ENCODE results near the gene CSDE1. TPM values are rescaled to one million over a fixed set of nuclear protein-coding genes. Genes with fewer than 3 reads are reported as not detected.

The CSDE1 gene
- total and polyA plus RNA-seq, 4 donors, result 135 to 591 (median 294) TPM

GRCh38 chr1:114671011-114671938 is 86.5 kb downstream of the CSDE1 start:
- H3K4me1 ChIP-seq (ENCODE audit: control insufficient read depth in 5 of 5, insufficient read depth in 5 of 5, low read length in 5 of 5), result peaks cover 0 to 4% (median 0%) of the 10 kb centered on the region in 5 donors
- TF ChIP-seq CTCF (IDR thresholded peaks at IDR 0.05; ENCODE audit: control extremely low read depth, extremely low read depth), result no peak
- no peak for ATAC-seq (ENCODE audit: insufficient read depth, low FRiP score)
- H3K9ac ChIP-seq (ENCODE audit: insufficient read depth in 1 of 2, low read length in 2 of 2), result no peak overlapping the region
- H3K9me3 ChIP-seq (ENCODE audit: control insufficient read depth in 4 of 4, insufficient read depth in 3 of 4, low read length in 3 of 4), result no peaks in the 10 kb centered on the region
- H3K4me3 ChIP-seq, result no peak overlapping the region
- no peaks in the 10 kb centered on the region for H3K36me3 ChIP-seq (ENCODE audit: control insufficient read depth in 4 of 4, insufficient read depth in 4 of 4, low read length in 4 of 4)
- peak overlapping the region in 1 of 2 donors; percentile 20 for H3K27ac ChIP-seq (ENCODE audit: low read depth in 1 of 2, low read length in 1 of 2)
- WGBS, 2 donors, result 63 to 66% methylated on average over 9 of the region's 9 CpGs
- peak in 2 of 3 donors; percentile 25 to 26 for DNase-seq
- no peaks in the 10 kb centered on the region for H3K27me3 ChIP-seq (ENCODE audit: control insufficient read depth in 3 of 3, insufficient read depth in 3 of 3, low read length in 2 of 3)

- ATAC-seq (ENCODE audit: insufficient read depth, low FRiP score), result peak; percentile 98
- peak overlapping the region; percentile 67 to 93 for H3K27ac ChIP-seq (ENCODE audit: low read depth in 1 of 2, low read length in 1 of 2)
Measured at GRCh38 chr1:114670083-114671010, 87.4 kb downstream of the CSDE1 start.

GRCh38 chr1:114669562-114670082 is 88.2 kb downstream of the CSDE1 start, which contains the start of gene DENND2C:
Gene DENND2C (minus strand): TSS chr1:114670049. CDS start chr1:114625984, 44,065 bp downstream.
- Histone ChIP-seq H3K27ac (ENCODE audit: low read depth in 1 of 2, low read length in 1 of 2) (peak within 1 kb of the TSS; percentile 73 to 93), H3K27me3 (ENCODE audit: control insufficient read depth in 3 of 3, insufficient read depth in 3 of 3, low read length in 2 of 3) (no peaks in the 10 kb centered on the region), H3K9ac (ENCODE audit: insufficient read depth in 1 of 2, low read length in 2 of 2) (peak within 1 kb of the TSS in 1 of 2 donors; percentile 84), H3K9me3 (ENCODE audit: control insufficient read depth in 4 of 4, insufficient read depth in 3 of 4, low read length in 3 of 4) (no peaks in the 10 kb centered on the region), H3K36me3 (ENCODE audit: control insufficient read depth in 4 of 4, insufficient read depth in 4 of 4, low read length in 4 of 4) (no peaks in the 10 kb centered on the region), H3K4me1 (ENCODE audit: control insufficient read depth in 5 of 5, insufficient read depth in 5 of 5, low read length in 5 of 5) (peaks cover 0 to 4% (median 0%) of the 10 kb centered on the region in 5 donors), H3K4me3 (peak within 1 kb of the TSS; percentile 73)
- ATAC-seq (ENCODE audit: insufficient read depth, low FRiP score), result peak; percentile 58
- 0 to 1% methylated on average over 49 to 50 of the region's 50 CpGs for WGBS, 2 donors
- DNase-seq, result no peak
- TF ChIP-seq CTCF (IDR thresholded peaks at IDR 0.05; ENCODE audit: control extremely low read depth, extremely low read depth), result no peak

More at GRCh38 chr1:114670083-114671010, 87.4 kb downstream of the CSDE1 start:
- TF ChIP-seq CTCF (IDR thresholded peaks at IDR 0.05; ENCODE audit: control extremely low read depth, extremely low read depth), result no peak
- Histone ChIP-seq H3K4me3 (peak overlapping the region; percentile 73), H3K27me3 (ENCODE audit: control insufficient read depth in 3 of 3, insufficient read depth in 3 of 3, low read length in 2 of 3) (no peaks in the 10 kb centered on the region), H3K9ac (ENCODE audit: insufficient read depth in 1 of 2, low read length in 2 of 2) (peak overlapping the region in 1 of 2 donors; percentile 59), H3K4me1 (ENCODE audit: control insufficient read depth in 5 of 5, insufficient read depth in 5 of 5, low read length in 5 of 5) (peaks cover 0 to 4% (median 0%) of the 10 kb centered on the region in 5 donors), H3K9me3 (ENCODE audit: control insufficient read depth in 4 of 4, insufficient read depth in 3 of 4, low read length in 3 of 4) (no peaks in the 10 kb centered on the region), H3K36me3 (ENCODE audit: control insufficient read depth in 4 of 4, insufficient read depth in 4 of 4, low read length in 4 of 4) (no peaks in the 10 kb centered on the region)
- WGBS, 2 donors, result 4% methylated on average over 45 of the region's 45 CpGs
- peak; percentile 93 to 94 (median 94) for DNase-seq

All from lung (tissue), 12 donors.